ENCODE results near the gene PCK1. TPM values are rescaled to one million over a fixed set of nuclear protein-coding genes. Genes with fewer than 3 reads are reported as not detected.

The PCK1 gene
- total RNA-seq, 1 donor from 2014 or later: 5.3 TPM

GRCh38 chr20:57530327-57530981, 30.5 kb upstream of the PCK1 start:
- ATAC-seq: no peak
- no peak for DNase-seq (ENCODE audit: low spot score)
- intact Hi-C loops (cut with DNase I): no loop called here

DNA sequence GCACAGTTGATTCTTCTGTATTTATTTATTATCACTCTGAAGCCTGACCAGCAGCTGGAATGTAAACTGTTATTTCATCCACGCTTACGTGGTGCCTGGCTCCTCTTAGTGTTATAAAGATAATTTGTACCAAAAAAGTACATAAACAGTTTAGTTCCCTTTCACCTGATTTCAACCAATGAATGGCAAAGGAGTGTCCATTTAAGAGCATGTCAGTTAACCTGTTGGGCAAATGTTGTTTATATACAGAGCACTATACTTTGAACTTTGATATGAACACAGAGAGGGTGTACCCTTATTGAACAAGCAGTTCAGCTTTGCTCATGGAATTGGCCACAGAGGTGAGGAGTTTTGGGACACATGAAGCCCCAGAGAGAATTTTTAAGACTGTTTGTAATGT, 28.8 kb upstream of the PCK1 start:
- intact Hi-C loops (cut with DNase I): no loop called here
- DNase-seq (ENCODE audit: low spot score) (no peak), ATAC-seq (no peak)

DNA sequence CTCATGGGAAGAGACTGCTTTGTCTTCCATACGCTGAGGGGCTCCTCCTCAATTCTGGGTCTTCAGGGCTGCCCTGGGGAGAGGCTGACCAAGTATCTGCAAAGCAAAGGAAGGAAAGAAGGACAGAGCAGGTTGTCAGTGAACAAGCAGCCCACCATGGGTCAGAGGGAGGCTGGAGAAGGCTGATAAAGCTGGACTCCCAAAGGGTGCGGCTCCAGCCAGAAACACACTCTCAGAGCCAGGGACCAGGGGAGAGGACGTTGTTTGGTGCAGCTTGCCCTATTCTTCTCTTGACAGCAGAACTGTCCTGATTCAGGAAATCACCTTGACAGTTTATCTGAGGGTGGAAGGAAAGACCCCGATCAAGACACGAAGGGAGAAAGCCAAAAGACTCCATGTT, 25.6 kb upstream of the PCK1 start:
- no peak for DNase-seq (ENCODE audit: low spot score)
- intact Hi-C loops (cut with DNase I): loop anchor here (5.0 kb wide), 1 partner anchor 807 kb away; no protein-coding TSS in a partner anchor
- ATAC-seq: no peak

GRCh38 chr20:57536120-57536708, 24.7 kb upstream of the PCK1 start:
- no peak for ATAC-seq
- intact Hi-C loops (cut with DNase I): loop anchor here (5.0 kb wide), 1 partner anchor 806 kb away; no protein-coding TSS in a partner anchor

DNA sequence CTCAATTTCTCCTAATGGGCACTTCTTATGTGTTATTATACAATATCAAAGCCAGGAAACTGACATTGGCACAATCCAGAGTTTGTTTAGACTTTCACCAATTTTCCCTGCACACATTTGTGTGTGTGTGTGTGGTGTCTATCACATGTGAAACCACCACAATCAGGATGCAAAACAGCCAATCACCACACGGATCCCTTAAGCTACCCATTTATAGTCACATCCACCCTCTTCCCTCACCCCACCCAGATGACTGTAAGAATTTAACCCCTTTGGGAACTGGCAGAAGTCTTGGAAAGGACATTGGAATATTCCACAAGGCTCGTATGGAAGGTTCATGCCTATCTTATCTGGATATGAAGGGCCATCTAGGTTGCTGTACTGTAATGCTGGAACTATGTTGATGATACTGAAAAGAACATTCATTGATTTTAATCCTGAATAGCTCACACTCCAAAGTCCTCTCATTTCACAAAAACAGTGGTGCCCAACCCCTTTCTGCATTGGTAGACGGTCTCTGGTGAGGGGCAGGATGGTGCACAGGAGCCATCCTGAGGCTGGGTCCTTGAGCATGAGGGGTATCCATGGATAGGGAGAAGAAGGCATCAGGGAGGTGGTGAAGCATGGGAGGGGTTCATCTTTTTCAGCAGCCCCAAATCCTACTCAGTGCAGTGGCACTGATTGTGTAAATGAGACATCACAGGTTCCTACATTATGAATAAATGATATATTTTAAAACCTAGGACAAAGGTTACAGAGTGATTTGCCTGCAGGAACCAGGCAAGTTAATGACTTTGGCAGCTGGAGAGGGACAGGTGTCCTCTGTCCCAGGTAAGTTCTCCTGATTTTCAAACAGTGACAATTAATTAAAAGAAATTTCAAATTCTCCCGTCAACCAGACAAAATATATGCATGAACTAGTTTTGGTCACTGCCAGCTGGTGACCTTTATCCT, 23.9 kb upstream of the PCK1 start:
- intact Hi-C loops (cut with DNase I): loop anchor here (5.0 kb wide), 1 partner anchor 805 kb away; no protein-coding TSS in a partner anchor
- ATAC-seq: no peak
- DNase-seq (ENCODE audit: low spot score): no peak

More at GRCh38 chr20:57536120-57536708, 24.7 kb upstream of the PCK1 start:
- no peak for DNase-seq (ENCODE audit: low spot score)

- ATAC-seq (no peak), DNase-seq (ENCODE audit: low spot score) (no peak)
- intact Hi-C loops (cut with DNase I): loop anchor here (5.0 kb wide), 1 partner anchor 804 kb away; no protein-coding TSS in a partner anchor
Measured at GRCh38 chr20:57537822-57538221, 23.1 kb upstream of the PCK1 start.

- no peak for ATAC-seq
- DNase-seq (ENCODE audit: low spot score): no peak
- intact Hi-C loops (cut with DNase I): loop anchor here (5.0 kb wide), 1 partner anchor 802 kb away; no protein-coding TSS in a partner anchor
Measured at GRCh38 chr20:57539889-57540288, 21.0 kb upstream of the PCK1 start.

DNA sequence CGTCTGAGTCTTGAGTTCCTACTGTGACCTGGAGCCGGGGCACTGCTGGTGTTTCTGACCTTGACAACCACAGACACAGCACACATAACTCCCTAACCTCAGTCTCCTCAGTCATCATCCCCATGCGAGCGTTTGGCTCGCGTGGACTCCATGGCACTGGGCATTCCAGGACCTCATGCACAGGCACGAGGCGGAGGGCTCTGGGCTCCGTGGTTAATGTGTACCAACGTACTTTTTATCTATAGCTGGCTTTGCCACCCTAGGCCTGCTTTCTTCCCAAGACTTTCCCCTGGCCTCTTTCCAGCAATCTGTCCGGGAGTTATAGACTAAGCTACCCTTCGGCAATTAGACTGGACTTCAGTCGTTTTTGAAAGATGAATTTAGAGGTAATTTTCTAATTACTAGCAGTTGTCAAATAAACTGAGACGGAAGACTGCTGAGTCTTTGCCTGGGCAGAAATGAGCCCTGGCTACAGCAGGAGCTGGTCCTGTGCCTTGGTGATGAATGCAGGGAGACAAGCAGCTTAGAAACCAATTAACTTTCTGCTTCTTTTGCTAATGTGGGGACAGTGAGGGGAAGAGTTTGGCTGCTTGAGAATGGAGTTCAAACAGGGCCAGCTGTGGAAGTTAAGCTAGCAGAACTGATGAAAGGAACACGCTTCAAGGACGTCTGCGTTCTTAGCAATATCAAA, 19.9 kb upstream of the PCK1 start:
- DNase-seq (ENCODE audit: low spot score): no peak
- ATAC-seq: no peak
- intact Hi-C loops (cut with DNase I): no loop called here

GRCh38 chr20:57543754-57544153, 17.2 kb upstream of the PCK1 start:
- ATAC-seq (no peak), DNase-seq (ENCODE audit: low spot score) (no peak)
- intact Hi-C loops (cut with DNase I): no loop called here

DNA sequence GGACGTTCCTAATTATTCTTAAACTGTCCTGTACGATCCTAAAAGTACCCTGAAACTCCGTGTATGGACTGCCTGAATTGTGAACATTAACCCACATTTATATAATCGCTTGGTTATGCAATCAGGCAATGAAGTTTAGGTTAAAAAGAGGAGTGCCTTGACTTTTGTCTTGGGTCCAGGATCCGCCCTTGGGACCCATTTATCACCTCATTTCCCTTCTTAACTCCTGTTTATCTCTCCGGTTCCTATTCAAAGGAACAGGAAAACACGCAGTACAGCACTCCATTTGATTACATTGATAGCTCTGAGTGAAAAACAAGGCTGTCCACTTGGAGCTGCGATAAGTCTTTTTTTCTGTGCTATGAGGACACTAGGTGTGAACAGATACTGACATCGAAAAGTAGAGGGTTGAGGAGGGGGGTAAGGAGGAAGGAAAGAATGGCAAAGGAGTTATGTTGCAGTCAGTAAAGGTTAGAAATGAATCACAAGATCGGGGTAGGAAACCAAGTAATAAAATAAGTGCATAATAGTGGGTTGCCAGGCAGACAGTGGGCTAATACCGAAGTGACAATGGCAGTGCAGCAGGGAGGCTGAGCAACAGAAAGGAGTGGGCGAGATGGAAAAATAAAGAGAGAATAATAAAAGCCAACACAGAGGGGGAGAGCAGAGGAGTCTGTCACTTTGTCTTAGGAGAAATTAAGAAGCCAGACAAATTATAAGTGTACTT, 15.9 kb upstream of the PCK1 start:
- no peak for DNase-seq (ENCODE audit: low spot score)
- intact Hi-C loops (cut with DNase I): no loop called here
- ATAC-seq: peak; percentile 52

- DNase-seq (ENCODE audit: low spot score): no peak
- intact Hi-C loops (cut with DNase I): no loop called here
- no peak for ATAC-seq
Measured at GRCh38 chr20:57545927-57546662, 14.8 kb upstream of the PCK1 start.

- DNase-seq (ENCODE audit: low spot score): no peak
- no peak for ATAC-seq
- intact Hi-C loops (cut with DNase I): no loop called here
Measured at GRCh38 chr20:57546956-57547649, 13.8 kb upstream of the PCK1 start.

DNA sequence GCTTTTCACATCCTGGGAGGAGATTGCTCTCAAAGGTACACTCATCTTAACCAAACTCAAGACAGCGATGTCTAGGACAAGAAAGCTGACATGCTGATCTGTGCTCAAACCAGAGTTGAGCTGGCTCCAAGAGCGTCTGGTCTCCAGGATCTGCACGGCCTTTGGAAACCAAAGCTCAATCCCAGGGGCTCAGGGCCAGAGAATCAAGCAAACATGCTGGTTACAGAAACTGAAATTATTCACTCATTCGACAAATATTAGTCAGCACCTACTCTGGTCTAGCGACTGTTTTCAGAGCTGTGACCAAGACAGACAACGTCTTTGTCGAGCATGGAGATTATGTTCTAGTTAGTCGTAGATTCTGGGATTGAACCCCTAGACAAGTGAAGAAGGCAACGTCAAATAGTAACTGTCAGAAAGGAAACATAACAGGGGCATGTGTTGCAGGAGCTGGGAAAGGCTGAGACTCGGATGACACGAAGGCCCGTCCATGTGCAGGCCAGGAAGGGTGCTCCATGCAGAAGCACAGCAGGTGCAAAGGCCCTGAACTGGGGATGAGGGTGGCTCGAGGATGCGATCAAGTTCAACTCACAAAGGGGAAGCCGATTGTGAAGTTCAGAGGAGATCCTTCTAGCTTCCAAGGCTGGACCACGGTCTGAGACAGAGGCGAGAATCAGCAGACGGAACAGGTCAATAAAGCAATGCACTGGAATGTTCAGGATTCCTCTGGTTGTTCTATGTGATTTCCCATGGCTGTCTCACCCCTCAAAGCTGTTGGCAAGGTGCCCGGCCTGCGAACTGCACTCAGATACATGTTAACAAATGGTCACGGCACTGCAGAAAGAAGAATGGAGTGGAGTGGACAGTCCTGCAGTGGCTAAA, 12.5 kb upstream of the PCK1 start:
- DNase-seq (ENCODE audit: low spot score) (no peak), ATAC-seq (no peak)
- intact Hi-C loops (cut with DNase I): no loop called here

DNA sequence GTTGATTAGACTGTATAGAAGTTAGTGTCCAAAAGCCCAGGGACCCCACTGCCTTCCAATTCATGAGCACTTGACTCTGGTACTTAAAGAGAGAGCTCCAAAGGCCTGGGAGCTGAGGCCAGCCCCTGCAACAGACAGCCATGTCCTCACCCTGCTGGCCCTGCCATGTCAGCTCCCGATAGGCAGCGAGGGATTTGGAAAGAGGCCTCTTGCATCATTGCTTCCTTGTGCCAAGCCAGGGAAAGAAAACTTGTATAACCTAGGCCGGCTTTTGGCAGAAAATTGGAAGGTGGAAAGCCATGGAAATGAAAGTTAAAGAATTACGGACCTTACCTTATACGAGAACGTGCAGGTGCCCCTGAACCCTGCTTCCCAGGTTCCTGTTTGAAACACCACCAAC, 8.4 kb upstream of the PCK1 start:
- intact Hi-C loops (cut with DNase I): no loop called here
- ATAC-seq: no peak
- DNase-seq (ENCODE audit: low spot score): no peak

GRCh38 chr20:57553376-57554018, 7.4 kb upstream of the PCK1 start:
- no peak for ATAC-seq
- no peak for DNase-seq (ENCODE audit: low spot score)
- intact Hi-C loops (cut with DNase I): no loop called here

Measured in sciatic nerve (tissue), 2 donors.